Activated naive CD4-positive, alpha-beta T cell treated with anti-CD3 and anti-CD28 coated beads, Interleukin-2, amount 50 U/mL, for 24 hours (primary cell): ENCODE data around the gene CRYBA2.

Experiments used
- H3K27ac Mint-ChIP-seq: one replicate; pipeline ENCODE4 v1.8.0; 2021; ENCODE audit warnings: mild to moderate bottlenecking, mixed read lengths
- H3K27me3 Mint-ChIP-seq: one replicate; pipeline ENCODE4 v1.8.0; 2021; ENCODE audit warnings: mixed read lengths
- H3K36me3 Mint-ChIP-seq: one replicate; pipeline ENCODE4 v1.8.0; 2021; ENCODE audit warnings: mixed read lengths
- H3K4me1 Mint-ChIP-seq: one replicate; pipeline ENCODE4 v1.8.0; 2021; ENCODE audit warnings: mixed read lengths
- H3K4me3 Mint-ChIP-seq: one replicate; pipeline ENCODE4 v1.8.0; 2021; ENCODE audit warnings: mild to moderate bottlenecking, mixed read lengths
- H3K9me3 Mint-ChIP-seq: one replicate; pipeline ENCODE4 v1.8.0; 2021; ENCODE audit warnings: mixed read lengths

The CRYBA2 gene

DNA sequence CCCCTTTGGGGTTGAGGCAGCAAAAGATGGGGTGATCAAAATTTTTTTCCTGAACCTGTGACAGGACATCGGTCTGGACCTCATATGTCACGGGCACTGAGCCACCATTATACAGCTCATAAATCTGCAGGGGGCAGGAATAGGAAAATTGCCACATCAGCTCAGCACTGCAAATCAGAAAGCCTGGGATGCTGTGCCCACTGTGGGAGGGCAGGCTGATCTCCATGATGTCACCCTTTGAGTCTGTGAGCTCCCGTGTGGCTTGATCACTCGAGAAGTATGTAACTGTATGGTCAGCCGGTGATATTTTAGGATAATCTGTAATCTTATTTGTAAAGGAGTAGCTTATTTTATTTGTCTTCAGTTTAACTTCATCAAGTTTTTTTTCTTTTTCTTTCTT is 17.7 kb upstream of the CRYBA2 start:
- H3K4me3 Mint-ChIP-seq: no peak overlapping the region
- peaks cover 15% of the 10 kb centered on the region for H3K27me3 Mint-ChIP-seq
- H3K27ac Mint-ChIP-seq: no peak overlapping the region
- no peaks in the 10 kb centered on the region for H3K4me1 Mint-ChIP-seq
- no peaks in the 10 kb centered on the region for H3K9me3 Mint-ChIP-seq
- no peaks in the 10 kb centered on the region for H3K36me3 Mint-ChIP-seq

DNA sequence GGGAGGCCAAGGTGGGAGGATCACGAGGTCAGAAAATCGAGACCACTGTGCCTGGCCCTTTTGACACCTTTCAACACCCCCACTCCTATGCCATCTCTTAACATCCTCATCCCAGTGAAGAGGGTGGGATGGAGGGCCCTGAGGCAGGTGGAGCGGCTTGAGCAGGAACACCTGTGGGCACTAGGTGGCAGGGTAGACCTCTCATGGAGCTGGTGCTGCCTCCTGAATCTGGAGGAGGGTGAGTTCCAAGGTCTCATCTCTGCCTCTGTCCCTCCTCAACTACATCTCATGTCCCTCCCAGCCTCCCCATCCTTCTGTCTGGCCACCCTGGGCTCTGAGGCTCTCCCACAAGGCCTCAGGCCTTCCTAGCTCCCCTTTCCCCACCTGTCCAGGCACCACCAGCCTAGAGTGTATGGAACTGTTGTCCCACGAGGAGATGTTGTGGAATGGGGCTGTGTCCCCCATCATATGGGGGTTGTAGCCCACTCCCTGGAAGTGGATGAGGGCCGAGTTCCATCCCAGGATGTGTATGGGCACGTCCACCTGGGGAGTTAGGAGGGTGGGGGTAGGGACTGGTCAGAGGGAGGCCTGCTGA is 17.0 kb upstream of the CRYBA2 start:
- Mint-ChIP-seq H3K9me3 (no peaks in the 10 kb centered on the region), H3K4me3 (no peak overlapping the region), H3K4me1 (no peaks in the 10 kb centered on the region), H3K27ac (no peak overlapping the region), H3K36me3 (no peaks in the 10 kb centered on the region), H3K27me3 (peaks cover 21% of the 10 kb centered on the region)

DNA sequence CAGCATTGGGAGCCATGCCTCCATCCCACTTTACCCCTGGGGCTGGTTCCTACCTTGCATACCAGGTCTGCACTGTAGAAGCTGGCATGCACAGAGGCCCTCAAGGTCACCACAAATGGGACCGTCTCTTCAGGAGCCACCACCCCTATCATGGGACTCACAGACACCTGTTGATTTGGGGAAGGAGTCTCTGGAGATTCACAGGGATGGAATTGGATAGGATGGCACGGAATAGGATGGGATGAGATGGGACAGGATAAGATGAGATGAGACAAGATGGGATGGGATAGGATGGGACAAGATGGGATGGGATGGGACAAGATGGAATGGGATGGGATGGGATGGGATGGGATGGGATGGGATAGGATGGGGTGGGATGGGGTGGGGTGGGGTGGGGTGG is 16.1 kb upstream of the CRYBA2 start:
- peaks cover 25% of the 10 kb centered on the region for H3K27me3 Mint-ChIP-seq
- H3K4me1 Mint-ChIP-seq: no peaks in the 10 kb centered on the region
- H3K27ac Mint-ChIP-seq: no peak overlapping the region
- H3K36me3 Mint-ChIP-seq: no peaks in the 10 kb centered on the region
- no peak overlapping the region for H3K4me3 Mint-ChIP-seq
- H3K9me3 Mint-ChIP-seq: no peaks in the 10 kb centered on the region

DNA sequence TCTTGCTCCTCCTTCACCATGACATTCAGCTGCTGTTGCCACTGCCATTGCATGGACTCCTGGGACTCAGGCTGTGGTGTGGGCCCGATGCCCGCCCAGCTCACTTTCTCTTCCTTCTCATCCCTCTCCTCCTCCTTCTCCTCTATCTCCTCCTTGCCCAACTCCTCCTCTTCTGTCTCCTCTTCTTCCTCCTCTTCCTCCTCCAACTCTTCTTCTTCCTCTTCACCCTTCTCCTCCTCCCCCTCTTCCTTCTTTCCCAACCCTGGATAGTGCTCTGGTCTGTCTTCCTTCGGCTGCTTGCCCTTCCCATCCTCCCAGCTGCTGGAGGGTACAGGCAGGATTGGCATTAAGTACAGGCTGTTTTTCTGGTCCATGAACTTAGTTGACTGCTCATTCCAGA is 10.8 kb upstream of the CRYBA2 start:
- H3K36me3 Mint-ChIP-seq: no peaks in the 10 kb centered on the region
- peak overlapping the region; percentile 41 for H3K27ac Mint-ChIP-seq
- H3K4me1 Mint-ChIP-seq: peaks cover 4% of the 10 kb centered on the region
- no peaks in the 10 kb centered on the region for H3K9me3 Mint-ChIP-seq
- peaks cover 42% of the 10 kb centered on the region for H3K27me3 Mint-ChIP-seq
- peak overlapping the region; percentile 28 for H3K4me3 Mint-ChIP-seq

DNA sequence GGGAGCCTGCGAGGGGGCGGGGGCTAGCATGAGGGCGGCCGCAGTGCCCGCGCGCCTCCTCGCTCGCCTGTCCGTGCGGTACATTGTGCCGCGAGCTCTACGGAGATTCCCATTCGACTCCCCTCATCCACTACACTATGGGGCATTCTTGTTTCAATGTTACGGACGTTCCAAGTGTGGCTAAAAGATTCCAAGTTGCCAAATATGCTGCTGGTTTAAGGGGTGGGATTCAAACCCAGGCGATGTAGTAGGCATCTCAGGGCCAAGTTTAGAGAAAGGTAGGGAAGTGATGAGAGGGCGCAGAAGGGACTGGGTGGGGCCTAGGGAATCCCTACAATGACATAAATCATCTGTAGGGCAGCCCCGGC is 10.0 kb upstream of the CRYBA2 start:
- no peak overlapping the region for H3K27ac Mint-ChIP-seq
- H3K36me3 Mint-ChIP-seq: no peaks in the 10 kb centered on the region
- peaks cover 46% of the 10 kb centered on the region for H3K27me3 Mint-ChIP-seq
- H3K4me3 Mint-ChIP-seq: peak overlapping the region; percentile 55
- no peaks in the 10 kb centered on the region for H3K9me3 Mint-ChIP-seq
- H3K4me1 Mint-ChIP-seq: peaks cover 4% of the 10 kb centered on the region

DNA sequence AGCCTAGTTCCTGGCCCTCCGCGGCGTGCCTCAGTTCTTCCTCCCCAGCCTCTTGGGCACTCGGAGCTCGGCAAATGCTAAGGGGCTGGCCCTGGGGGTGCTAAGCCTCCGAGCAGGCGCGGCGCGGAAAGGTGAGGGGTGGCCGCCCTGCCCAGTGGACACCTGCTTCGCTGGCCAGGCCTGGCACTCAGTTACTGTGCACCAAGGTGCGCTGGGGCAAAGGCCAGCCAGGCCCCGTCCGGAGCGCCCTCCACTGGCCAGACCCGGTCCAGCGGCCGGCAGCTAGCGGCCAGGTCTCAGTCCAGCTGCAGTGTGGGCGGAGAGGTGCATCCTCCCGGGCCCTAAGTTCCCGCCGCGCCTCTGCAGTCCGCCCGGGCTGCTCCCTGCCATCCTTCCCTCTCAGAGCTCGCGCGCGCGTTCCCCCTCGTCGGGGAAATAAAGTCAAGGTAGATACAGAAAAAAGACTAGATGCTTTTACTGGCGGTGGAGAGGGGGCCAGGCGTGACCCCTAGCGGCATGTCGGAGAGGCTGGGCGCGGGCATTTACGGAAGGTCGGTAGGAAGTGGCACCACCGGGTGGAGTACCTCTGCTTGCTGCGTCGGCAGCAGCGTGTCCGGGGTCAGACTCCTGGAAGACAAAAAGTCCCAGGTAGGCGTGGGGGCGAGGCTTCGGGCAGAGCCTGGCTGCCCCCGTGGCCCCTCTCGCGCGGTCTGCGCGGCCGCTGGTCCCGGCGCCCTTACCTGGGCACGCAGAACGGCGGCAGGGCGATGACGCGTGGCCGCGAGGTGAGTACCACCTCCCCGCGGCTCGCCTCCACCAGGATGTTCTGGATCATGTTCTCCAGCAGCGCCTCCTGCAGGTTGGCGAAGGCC is 9.4 kb upstream of the CRYBA2 start:
- H3K9me3 Mint-ChIP-seq: no peaks in the 10 kb centered on the region
- no peaks in the 10 kb centered on the region for H3K36me3 Mint-ChIP-seq
- H3K27ac Mint-ChIP-seq: no peak overlapping the region
- H3K4me3 Mint-ChIP-seq: peak overlapping the region; percentile 61
- H3K4me1 Mint-ChIP-seq: peaks cover 4% of the 10 kb centered on the region
- peaks cover 49% of the 10 kb centered on the region for H3K27me3 Mint-ChIP-seq

DNA sequence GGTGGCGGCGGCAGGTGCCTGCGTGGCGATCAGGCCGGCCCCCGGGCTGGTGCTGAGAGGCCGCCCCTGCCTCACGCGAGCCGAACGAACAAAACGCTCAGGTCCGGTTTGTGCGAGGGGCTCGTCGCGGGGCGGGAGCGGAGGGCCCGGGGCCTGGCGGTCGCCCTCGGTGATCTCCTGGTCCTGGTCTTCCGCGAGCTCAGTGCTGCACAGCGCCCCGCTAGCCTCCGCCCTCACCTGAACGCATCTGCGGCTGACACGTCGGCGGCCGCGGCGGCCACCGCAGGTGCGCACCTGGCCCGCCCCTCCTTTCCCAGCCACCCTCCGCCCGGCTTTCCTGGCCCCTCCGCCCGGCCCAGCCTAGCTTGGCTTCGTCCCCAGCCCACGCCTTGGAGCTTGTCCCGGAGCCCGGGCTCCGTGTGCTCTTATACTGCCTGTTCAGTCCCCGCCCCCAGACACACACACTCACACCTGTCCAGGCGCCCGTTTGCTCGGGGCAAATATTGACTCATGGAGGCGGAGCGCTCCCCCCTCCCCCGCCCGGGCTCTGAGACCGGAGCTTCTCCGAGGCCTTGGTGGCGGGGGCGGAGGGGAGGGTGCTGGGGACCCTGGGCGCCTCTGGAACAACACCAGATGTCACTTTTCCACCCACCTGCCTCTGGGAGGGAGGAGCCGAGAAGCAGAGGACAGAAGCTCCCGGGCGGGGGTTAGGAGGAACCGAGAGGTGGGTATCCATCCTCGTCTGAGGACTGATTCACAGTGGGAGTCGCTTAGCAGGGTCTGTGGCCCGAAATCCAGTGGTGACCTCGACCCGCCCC is 8.6 kb upstream of the CRYBA2 start:
- H3K27ac Mint-ChIP-seq: no peak overlapping the region
- peak overlapping the region; percentile 30 for H3K4me3 Mint-ChIP-seq
- H3K36me3 Mint-ChIP-seq: no peaks in the 10 kb centered on the region
- peaks cover 4% of the 10 kb centered on the region for H3K4me1 Mint-ChIP-seq
- H3K9me3 Mint-ChIP-seq: no peaks in the 10 kb centered on the region
- H3K27me3 Mint-ChIP-seq: peaks cover 47% of the 10 kb centered on the region

DNA sequence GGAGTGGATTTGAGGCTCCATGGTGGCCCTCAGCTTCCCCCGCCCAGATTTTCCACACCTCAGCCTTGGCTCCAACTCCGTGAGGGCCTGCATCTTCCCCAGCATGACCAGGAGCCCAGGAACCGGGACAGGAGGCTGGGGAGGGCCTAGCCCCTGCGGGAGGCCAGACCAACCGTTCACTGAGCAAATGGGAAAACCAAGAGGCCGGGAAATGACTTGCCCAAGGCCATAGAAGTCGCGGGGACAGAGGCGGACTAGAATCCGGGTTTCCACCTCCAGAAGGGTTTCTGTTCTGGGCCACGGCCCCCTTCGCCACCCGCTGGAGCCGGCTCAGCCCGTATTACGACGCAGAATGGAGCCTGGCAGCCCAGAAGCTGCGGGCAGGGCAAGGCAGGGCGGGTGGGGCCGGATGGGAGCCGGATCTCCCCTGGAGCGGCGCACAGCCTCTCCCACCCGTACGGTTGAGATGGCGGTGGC is 7.9 kb upstream of the CRYBA2 start:
- no peak overlapping the region for H3K27ac Mint-ChIP-seq
- H3K9me3 Mint-ChIP-seq: no peaks in the 10 kb centered on the region
- peaks cover 48% of the 10 kb centered on the region for H3K27me3 Mint-ChIP-seq
- peak overlapping the region; percentile 23 for H3K4me3 Mint-ChIP-seq
- H3K36me3 Mint-ChIP-seq: no peaks in the 10 kb centered on the region
- H3K4me1 Mint-ChIP-seq: peaks cover 4% of the 10 kb centered on the region

DNA sequence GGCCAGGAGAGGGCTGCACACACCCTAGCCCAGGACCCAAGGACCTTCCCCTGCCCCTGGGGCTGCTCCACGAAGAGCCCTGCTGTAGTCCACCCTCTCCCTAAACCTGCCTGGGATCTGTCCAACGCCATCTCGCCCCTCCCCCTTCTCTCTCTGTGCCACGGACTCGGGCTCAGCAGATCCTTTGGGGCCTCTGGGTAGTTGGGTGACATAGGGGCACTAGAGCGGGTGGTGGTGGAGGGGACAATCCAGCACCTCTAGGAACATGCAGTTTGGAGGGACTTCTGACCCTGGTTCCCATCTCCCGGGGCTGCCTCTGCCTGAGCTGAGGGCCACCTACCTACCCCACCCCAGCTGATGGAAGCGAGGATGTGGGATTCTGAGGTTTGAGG is 7.3 kb upstream of the CRYBA2 start:
- Mint-ChIP-seq H3K9me3 (no peaks in the 10 kb centered on the region), H3K4me1 (peaks cover 8% of the 10 kb centered on the region), H3K27me3 (peaks cover 50% of the 10 kb centered on the region), H3K36me3 (no peaks in the 10 kb centered on the region), H3K4me3 (peak overlapping the region; percentile 23), H3K27ac (no peak overlapping the region)

DNA sequence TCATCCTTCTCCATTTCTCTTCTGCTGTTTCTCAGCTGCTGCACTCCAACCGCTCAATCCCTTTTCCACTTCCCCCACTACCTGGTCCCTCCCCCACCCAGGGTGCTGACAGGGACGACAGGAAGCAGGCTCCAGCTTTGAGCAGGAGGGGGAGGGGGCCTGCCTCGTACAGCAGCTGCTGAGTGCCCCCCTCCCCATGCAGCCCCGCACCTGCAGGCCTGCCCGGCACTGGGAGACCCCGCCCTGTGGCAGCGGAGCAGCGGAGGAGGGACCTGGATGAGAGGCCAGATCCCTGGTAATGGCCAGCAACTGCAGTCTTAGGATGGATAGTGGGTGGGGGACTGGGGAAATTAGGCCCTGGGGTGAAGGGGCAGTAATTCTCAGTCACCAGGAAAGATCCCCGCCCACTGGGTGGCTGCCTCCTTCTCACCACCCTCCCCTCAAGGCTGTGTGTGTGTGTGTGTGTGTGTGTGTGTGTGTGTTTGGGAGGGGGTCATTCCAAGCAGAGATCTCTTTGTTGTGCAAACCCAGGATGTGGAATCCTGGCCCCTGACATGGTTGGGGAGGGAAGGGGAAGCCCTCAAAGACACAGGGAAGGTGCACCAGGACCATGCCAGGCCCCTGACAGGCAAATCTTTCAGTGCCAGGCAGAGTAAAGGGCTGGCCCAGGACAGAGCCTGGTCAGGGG is 6.8 kb upstream of the CRYBA2 start:
- Mint-ChIP-seq H3K27ac (no peak overlapping the region), H3K9me3 (no peaks in the 10 kb centered on the region), H3K4me3 (no peak overlapping the region), H3K4me1 (peaks cover 11% of the 10 kb centered on the region), H3K27me3 (peaks cover 50% of the 10 kb centered on the region), H3K36me3 (no peaks in the 10 kb centered on the region)

DNA sequence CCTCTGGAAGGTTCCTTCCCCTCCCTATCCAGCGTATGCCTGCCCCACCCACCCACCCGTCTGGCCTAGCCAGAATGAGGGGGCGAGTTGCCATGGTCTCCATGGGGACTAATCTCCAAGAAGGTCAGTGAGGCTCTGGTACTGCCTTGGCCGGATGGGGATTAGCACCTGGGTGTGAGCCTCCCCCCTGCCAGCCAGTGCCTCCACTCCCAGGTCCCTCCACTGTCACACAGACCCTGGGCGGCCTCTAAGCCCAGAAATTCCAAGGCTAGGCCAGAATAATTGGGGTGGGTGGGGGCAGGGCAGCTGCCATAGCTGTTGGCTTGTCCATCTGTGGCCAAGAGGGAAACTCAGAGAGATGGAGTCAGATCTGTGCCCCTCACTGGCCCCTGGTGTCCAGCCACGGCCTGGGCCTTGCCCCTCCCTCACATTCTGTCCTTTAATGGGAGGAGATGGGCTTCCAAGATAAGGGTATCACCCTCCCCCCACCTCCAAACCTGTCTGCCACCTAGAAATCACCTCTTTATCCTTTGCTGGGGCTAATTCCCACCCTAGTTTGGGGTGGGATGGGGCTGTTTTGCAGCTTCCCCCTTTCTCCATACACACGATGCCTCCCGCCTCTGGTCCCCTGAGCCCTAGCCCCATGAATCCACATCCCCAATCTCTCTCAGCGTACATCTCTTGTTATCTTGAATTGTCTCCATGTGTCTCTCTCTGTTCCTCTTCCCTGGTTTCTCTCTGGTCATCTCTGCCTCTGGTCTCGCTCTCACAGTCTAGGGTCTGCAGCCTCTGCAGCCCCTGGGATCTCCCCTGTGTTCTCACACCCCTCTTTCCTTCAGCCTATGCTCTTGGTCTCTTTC is 6.0 kb upstream of the CRYBA2 start:
- H3K27me3 Mint-ChIP-seq: peaks cover 49% of the 10 kb centered on the region
- peaks cover 11% of the 10 kb centered on the region for H3K4me1 Mint-ChIP-seq
- H3K4me3 Mint-ChIP-seq: no peak overlapping the region
- H3K36me3 Mint-ChIP-seq: no peaks in the 10 kb centered on the region
- H3K9me3 Mint-ChIP-seq: no peaks in the 10 kb centered on the region
- no peak overlapping the region for H3K27ac Mint-ChIP-seq

DNA sequence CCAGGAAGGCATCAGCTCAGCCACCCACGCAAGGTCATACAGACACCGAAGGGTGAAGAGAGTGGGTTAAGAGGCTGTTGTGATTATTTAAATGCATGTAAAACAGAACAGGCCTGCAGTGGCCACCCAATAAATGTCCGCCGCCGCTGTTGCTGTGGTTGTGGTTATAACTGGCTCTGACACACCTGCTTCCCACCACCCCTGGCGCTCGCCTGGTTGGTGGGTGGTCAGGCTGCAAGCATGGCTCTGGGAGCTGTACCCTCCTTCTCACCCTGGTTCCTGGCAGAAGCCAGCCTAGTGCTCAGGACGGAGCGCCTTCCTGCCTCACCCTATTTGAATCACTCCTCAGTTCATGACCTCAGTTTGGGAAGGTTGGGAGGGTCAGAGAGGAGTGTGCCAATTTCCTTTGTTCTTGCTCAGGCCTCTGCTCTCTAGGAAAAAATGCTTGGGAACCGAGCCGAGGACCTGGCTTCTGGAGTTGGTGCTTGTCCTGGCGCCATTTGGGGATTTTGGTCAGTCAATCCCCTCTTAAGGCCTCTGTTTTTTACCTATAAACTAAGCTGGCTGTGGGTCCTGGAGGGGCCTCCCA is 5.3 kb upstream of the CRYBA2 start:
- Mint-ChIP-seq H3K4me3 (no peak overlapping the region), H3K27me3 (peaks cover 47% of the 10 kb centered on the region), H3K36me3 (no peaks in the 10 kb centered on the region), H3K4me1 (peaks cover 11% of the 10 kb centered on the region), H3K9me3 (no peaks in the 10 kb centered on the region), H3K27ac (no peak overlapping the region)

DNA sequence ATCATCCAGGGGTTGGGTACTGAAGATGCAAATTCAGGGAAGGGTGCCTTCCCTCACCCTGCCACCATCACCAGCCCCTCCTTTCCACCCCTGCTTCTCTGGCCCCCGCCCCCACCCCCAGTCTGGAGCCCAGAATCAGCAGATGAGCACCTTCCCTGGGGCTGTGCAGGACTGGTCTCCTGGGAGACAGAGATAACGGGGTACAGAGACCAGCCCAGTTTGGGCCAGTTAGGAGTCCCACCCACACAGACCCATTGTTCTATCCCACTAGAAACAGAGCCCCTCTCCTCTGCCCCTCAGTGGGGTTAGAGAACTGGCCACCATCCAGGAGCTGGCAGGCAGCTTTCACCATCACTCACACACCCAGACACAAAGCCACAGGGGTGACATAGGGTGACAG is 4.5 kb upstream of the CRYBA2 start:
- Mint-ChIP-seq H3K9me3 (no peaks in the 10 kb centered on the region), H3K4me1 (peaks cover 7% of the 10 kb centered on the region), H3K4me3 (no peak overlapping the region), H3K27ac (no peak overlapping the region), H3K36me3 (no peaks in the 10 kb centered on the region), H3K27me3 (peaks cover 45% of the 10 kb centered on the region)

DNA sequence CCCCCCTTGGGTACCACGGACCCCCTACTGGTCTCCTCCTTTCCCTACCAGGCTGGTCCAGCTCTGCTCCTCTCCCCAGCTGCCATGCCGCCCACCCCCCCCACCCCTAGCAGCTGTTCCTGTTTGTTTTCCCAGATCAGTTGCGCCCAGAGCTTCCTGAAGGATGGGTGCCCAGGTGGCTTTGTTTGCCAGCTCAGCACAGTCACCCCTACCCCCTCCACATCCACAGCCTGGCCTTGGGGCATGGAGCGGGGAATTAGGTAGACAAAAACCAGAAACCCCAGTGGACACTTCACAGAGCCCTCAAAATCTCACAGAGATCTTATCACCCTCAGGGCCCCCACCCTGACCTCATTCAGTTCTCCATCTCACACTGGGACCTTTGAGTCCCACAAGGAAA is 3.7 kb upstream of the CRYBA2 start:
- Mint-ChIP-seq H3K4me3 (no peak overlapping the region), H3K36me3 (no peaks in the 10 kb centered on the region), H3K27ac (no peak overlapping the region), H3K27me3 (peaks cover 44% of the 10 kb centered on the region), H3K9me3 (no peaks in the 10 kb centered on the region), H3K4me1 (peaks cover 7% of the 10 kb centered on the region)
